Fibroblast of villous mesenchyme (primary cell): ENCODE results near the gene ZNF584. TPM values are rescaled to one million over a fixed set of nuclear protein-coding genes. Genes with fewer than 3 reads are reported as not detected.

Source experiments
- DNase-seq: peaks from one replicate; pipeline ENCODE4 v3.0.0-alpha.2; 2010; ENCODE audit warnings: low read depth
- H3K4me3 ChIP-seq: 2 replicates; pipeline ENCODE4 v1.5.1; 2011; ENCODE audit warnings: low read depth, mild to moderate bottlenecking, low read length
- total RNA-seq: library from RNA; depleted of rRNA; stranded (reverse); fragments of >200 nt; gene quantifications from 2 replicates; pipeline ENCODE4 v1.2.3, GENCODE V29; 2012
- TF ChIP-seq, protein P1 (sequence below): IDR thresholded peaks from 2 replicates; pipeline ENCODE4 v1.5.1; 2012; ENCODE audit warnings: low read depth, mild to moderate bottlenecking, low read length; ENCODE audit not compliant: insufficient read depth

The ZNF584 gene
- total RNA-seq, 1 donor, result 26.3 TPM

DNA sequence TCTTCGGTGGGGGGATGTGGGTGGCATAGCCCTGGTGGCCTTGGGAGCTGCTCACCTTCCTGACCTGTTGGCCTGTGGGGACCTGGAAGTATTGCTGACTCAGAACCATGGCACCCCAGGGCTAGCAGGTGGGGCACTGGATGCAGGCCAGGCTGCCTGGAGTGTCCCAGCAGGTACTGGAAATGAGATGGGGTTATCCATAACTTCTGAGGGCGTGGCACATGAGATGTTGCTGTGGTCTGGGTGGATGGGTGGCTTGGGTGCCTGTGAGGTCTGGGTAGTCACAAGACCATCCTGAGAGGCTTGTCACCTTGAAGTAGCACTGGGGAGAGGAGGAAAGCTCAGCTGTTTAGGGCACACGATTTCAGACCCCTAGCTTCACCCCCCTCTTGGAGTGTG lies 13.6 kb upstream of the ZNF584 start:
- TF ChIP-seq, protein P1, sequence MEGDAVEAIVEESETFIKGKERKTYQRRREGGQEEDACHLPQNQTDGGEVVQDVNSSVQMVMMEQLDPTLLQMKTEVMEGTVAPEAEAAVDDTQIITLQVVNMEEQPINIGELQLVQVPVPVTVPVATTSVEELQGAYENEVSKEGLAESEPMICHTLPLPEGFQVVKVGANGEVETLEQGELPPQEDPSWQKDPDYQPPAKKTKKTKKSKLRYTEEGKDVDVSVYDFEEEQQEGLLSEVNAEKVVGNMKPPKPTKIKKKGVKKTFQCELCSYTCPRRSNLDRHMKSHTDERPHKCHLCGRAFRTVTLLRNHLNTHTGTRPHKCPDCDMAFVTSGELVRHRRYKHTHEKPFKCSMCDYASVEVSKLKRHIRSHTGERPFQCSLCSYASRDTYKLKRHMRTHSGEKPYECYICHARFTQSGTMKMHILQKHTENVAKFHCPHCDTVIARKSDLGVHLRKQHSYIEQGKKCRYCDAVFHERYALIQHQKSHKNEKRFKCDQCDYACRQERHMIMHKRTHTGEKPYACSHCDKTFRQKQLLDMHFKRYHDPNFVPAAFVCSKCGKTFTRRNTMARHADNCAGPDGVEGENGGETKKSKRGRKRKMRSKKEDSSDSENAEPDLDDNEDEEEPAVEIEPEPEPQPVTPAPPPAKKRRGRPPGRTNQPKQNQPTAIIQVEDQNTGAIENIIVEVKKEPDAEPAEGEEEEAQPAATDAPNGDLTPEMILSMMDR, result no peak
- no peak overlapping the region for H3K4me3 ChIP-seq
- no peak for DNase-seq

DNA sequence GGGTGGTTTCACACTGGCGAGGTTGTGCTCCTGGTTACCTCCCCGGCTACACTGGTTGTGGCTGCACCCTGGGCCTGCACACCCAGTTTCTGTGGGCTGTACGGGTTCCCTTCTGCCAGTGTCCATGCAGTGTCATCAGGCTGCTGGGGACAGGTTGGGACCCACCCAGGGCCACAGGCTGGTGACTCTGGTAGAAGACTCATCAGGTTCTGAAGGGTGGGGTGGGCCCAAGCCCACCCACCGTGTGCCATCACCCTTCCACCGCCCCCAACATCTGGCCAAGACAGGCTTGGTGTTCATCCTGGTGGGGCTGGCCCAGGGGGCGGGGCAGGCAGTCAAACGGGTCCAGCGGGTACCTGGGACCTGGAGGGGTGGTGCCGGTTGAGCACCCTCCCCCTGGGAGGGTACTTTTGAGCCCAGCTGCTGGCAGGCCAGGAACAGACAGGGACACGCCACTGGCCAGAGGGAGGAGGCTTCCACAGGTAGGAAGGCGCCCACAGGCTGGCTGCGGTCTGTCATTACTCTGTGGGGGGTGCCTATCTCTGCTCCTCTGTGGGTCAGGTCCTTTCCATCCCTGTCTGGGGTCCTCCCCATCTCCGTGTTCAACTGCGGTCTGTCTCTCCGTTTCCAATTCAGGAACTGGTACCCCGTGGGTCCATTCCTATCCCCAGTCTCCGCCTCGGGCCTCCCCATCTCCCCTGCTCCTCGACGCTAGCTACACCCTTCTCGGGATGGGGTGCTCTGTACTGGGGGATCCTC lies 13.1 kb upstream of the ZNF584 start, which contains the start of gene RNF225:
RNF225 (plus strand) TSS at position 437 of the 759 bp plus-strand sequence. CDS start 434 bp downstream, outside the sequence.
- TF ChIP-seq, protein P1, result no peak
- no peak within 1 kb of the TSS for H3K4me3 ChIP-seq
- no peak for DNase-seq

DNA sequence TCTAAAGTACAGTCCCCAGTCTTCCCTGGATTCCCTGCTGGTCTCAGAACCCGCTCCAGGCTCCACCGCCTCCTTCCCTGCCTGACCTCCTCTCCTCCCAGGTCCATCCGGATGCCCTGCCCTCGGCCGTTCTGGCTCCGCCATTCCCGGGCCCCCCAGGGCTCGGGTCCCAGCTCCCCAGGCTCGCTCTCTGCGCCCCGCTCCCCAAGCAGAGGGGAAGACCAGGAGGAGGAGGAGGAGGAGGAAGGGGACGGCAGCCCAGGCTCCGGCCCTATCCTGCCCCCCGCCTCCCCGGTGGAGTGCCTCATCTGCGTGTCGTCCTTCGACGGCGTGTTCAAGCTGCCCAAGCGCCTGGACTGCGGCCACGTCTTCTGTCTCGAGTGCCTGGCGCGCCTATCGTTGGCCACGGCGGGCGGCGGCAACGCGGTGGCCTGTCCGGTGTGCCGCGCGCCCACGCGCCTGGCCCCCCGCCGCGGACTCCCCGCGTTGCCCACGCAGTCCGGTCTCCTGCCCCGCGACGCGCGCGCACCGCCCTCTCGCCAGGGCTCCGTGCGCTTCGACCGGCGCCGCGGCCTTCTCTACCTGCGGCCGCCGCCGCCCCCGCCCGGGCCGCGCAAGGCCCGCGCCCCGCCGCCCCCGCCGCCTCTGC lies 12.3 kb upstream of the ZNF584 start:
- TF ChIP-seq, protein P1, result no peak
- no peak overlapping the region for H3K4me3 ChIP-seq
- DNase-seq, result no peak

DNA sequence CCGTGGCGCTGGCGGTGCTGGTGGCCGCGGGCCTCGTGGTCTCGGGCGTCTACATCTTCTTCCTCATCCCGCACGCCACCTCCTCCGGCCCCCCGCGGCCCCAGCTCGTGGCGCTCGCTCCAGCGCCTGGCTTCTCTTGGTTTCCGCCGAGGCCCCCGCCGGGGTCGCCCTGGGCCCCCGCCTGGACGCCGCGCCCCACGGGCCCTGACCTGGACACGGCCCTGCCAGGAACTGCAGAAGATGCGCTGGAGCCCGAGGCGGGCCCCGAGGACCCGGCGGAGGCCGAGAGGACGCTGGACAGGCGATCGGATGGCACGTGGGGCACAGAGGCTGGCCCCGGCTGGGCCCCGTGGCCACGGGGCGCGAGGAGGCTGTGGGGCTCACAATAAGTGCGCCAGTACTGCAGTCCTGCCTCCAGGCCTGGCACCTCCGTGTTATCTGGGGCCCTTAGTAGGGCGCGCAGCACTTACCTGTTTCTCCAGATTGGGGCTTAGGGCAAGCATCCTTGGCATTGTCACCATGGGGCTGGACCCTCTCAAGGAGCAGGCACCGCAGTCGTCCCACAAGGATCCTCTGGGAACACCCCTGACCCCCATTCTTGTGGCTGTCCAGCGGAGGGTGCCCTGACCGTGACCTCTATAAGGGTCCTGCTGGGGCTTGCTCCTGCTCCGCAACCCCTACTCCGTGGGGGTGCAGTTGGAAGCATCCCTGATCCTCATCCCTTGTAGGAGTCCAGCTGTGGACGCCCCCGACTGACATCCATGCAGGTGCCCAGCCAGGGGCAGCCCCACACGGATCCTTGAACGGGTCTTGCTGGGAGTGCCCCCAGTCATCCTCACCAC lies 11.5 kb upstream of the ZNF584 start:
- H3K4me3 ChIP-seq, result no peak overlapping the region
- TF ChIP-seq, protein P1, result no peak
- DNase-seq, result no peak

DNA sequence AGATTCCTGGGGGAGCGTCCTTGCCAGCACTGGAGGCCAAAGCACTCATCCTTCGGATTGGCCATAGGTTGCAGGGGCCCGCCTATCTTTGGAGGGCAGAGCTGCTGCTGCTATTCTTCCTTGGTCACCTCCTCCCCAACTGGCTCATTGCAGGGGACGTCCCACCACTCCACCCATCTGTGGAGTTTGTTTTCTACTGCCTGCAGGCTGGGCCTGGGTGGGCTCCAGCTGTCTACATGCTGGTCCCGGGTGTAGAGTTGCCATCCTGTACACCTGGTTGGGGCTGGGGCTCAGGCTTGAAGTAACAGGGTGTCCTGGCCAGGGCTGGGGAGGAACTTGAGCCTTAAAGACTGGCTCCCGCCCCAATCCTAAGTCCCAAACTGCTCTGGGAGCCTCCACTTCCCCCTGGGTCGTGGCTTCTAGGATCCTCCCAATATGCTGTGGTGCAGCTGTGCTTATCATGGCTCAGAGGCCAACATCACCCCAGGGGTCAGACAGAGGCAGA lies 10.9 kb upstream of the ZNF584 start:
- no peak for DNase-seq
- TF ChIP-seq, protein P1, result no peak

DNA sequence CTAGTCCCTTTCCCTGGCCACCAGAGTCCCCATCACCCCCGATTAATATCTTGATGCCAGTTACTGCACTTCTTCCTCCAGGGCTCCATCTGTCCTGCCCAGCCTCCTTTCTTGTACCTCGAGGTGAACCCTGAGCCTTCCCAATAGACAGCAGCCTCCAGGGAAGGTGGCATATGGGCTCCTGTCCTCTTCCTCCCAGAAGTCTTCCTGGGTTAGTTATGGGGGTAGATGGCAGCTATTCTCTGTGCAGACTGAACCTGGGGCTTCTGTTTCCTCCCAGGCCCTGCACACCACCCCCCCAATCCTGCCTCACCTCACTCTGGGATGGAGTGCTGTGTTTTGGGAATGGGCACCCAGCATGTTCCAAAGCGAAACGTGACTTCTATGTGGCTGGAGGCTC lies 10.4 kb upstream of the ZNF584 start:
- TF ChIP-seq, protein P1, result no peak
- H3K4me3 ChIP-seq, result no peak overlapping the region
- no peak for DNase-seq

More for the DNA sequence above, 10.9 kb upstream of the ZNF584 start:
- no peak overlapping the region for H3K4me3 ChIP-seq
